ENCODE measurements around the gene CNN2.
A peak's percentile ranks its signal among the peaks of the same experiment; 100 is the strongest.

Gene CNN2

DNA sequence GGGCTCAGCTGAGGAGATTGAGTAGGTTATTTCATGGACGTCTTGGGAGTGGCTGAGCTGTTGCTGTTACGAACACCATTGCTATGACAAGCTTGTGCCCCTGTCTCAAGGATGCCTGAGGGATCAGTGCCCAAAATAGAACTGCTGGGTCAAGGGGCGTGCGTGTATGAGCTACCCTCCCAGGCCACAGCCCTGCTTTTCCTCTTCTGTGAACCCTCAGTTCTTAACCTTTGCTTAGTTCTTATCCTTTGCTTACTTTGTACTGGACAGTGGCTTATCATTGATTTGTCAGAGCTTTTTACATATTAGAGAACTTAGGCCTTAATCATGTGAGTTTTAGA lies 49.6 kb downstream of the CNN2 start:
- H3K4me3 Mint-ChIP-seq = no peak overlapping the region
- TF ChIP-seq, protein P1, sequence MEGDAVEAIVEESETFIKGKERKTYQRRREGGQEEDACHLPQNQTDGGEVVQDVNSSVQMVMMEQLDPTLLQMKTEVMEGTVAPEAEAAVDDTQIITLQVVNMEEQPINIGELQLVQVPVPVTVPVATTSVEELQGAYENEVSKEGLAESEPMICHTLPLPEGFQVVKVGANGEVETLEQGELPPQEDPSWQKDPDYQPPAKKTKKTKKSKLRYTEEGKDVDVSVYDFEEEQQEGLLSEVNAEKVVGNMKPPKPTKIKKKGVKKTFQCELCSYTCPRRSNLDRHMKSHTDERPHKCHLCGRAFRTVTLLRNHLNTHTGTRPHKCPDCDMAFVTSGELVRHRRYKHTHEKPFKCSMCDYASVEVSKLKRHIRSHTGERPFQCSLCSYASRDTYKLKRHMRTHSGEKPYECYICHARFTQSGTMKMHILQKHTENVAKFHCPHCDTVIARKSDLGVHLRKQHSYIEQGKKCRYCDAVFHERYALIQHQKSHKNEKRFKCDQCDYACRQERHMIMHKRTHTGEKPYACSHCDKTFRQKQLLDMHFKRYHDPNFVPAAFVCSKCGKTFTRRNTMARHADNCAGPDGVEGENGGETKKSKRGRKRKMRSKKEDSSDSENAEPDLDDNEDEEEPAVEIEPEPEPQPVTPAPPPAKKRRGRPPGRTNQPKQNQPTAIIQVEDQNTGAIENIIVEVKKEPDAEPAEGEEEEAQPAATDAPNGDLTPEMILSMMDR (IDR thresholded peaks at IDR 0.05; ENCODE audit: unreplicated experiment in 3 of 3) = no peak
- H3K4me1 Mint-ChIP-seq = peaks cover 6% of the 10 kb centered on the region
- H3K36me3 Mint-ChIP-seq (ENCODE audit: low read depth) = no peaks in the 10 kb centered on the region
- no peak overlapping the region for H3K27ac Mint-ChIP-seq
- no peaks in the 10 kb centered on the region for H3K9me3 Mint-ChIP-seq
- H3K27me3 Mint-ChIP-seq (ENCODE audit: low read depth) = peaks cover 32% of the 10 kb centered on the region

DNA sequence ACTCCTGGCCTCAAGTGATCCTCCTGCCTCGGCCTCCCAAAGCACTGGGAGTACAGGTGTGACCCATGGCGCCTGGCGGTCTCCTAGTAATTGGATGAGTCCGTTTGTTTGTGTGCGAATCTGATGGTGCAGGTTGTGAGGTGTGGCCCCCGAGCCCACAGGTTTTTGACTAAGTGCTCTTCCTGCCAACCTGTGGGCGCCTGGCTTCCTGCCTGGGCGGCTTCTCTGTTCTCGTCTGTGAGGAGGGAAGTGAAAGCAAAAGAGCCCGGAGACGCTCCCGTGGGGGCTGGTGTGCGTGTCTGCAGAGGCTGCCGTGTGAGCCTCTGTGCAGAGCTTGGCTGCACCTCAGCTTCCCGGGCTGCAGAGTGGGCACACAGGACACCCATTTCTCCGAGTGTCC lies 50.5 kb downstream of the CNN2 start:
- no peak overlapping the region for H3K27ac Mint-ChIP-seq
- peaks cover 27% of the 10 kb centered on the region for H3K27me3 Mint-ChIP-seq (ENCODE audit: low read depth)
- TF ChIP-seq, protein P1 (IDR thresholded peaks at IDR 0.05; ENCODE audit: unreplicated experiment in 3 of 3) = no peak
- no peaks in the 10 kb centered on the region for H3K9me3 Mint-ChIP-seq
- H3K4me3 Mint-ChIP-seq = no peak overlapping the region
- H3K4me1 Mint-ChIP-seq = peaks cover 2% of the 10 kb centered on the region
- no peaks in the 10 kb centered on the region for H3K36me3 Mint-ChIP-seq (ENCODE audit: low read depth)

DNA sequence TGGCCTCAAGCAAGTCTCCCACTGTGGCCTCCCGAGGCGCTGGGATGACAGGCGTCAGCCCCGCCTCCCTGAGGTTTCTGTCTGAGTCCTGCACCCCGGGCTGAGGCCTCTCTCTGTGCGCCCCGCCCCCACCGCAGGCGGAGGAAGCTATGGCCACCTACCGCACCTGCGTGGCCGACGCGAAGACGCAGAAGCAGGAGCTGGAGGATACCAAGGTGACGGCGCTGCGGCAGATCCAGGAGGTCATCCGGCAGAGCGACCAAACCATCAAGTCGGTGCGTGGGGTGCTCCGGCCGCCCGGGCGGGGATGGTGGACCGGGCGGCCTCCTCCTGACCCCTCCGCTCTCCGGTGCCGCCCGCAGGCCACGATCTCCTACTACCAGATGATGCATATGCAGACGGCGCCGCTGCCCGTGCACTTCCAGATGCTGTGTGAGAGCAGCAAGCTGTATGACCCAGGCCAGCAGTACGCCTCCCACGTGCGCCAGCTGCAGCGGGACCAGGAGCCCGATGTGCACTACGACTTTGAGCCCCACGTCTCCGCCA lies 53.2 kb downstream of the CNN2 start:
- Mint-ChIP-seq H3K27ac (no peak overlapping the region), H3K27me3 (ENCODE audit: low read depth) (peaks cover 11% of the 10 kb centered on the region), H3K4me1 (no peaks in the 10 kb centered on the region), H3K4me3 (no peak overlapping the region), H3K36me3 (ENCODE audit: low read depth) (no peaks in the 10 kb centered on the region), H3K9me3 (no peaks in the 10 kb centered on the region)
- TF ChIP-seq, protein P1 (IDR thresholded peaks at IDR 0.05; ENCODE audit: unreplicated experiment in 3 of 3) = no peak

DNA sequence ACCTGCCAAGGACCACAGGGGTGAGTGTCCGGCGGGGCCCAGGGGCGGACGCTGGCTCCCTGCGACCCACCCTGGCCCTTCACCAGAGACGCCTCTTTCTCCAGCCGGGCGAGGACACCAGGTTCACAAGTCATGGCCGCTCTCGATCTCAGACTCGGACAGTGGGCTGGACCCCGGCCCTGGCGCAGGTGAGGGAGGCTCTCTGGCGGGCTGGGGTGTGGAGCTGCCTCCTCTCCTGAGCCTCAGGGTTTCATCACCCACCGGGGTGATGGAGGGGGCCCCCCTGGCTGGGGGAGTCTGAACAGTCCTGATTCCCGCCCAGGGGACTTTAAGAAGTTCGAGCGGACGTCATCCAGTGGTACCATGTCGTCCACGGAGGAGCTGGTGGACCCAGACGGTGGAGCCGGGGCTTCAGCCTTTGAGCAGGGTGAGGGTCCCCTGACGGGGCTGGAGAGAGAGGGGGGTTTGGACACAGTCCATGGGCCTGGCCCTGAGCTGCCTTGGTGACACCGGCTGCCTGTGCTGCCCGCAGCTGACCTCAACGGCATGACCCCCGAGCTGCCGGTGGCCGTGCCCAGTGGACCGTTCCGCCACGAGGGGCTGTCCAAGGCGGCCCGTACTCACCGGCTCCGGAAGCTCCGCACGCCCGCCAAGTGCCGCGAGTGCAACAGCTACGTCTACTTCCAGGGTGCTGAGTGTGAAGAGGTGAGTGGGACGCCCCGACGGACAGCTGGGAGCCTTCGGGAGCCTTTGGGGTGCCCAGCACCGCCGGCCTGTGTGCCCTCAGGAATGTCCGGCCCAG lies 54.2 kb downstream of the CNN2 start:
- peak overlapping the region in 1 of 3 experiments; percentile 29 for H3K4me3 Mint-ChIP-seq
- H3K36me3 Mint-ChIP-seq (ENCODE audit: low read depth) = peaks cover 3% of the 10 kb centered on the region
- H3K4me1 Mint-ChIP-seq = peaks cover 6% of the 10 kb centered on the region
- H3K27me3 Mint-ChIP-seq (ENCODE audit: low read depth) = peaks cover 6% of the 10 kb centered on the region
- H3K27ac Mint-ChIP-seq = no peak overlapping the region
- TF ChIP-seq, protein P1 (IDR thresholded peaks at IDR 0.05; ENCODE audit: unreplicated experiment in 3 of 3) = no peak
- no peaks in the 10 kb centered on the region for H3K9me3 Mint-ChIP-seq

DNA sequence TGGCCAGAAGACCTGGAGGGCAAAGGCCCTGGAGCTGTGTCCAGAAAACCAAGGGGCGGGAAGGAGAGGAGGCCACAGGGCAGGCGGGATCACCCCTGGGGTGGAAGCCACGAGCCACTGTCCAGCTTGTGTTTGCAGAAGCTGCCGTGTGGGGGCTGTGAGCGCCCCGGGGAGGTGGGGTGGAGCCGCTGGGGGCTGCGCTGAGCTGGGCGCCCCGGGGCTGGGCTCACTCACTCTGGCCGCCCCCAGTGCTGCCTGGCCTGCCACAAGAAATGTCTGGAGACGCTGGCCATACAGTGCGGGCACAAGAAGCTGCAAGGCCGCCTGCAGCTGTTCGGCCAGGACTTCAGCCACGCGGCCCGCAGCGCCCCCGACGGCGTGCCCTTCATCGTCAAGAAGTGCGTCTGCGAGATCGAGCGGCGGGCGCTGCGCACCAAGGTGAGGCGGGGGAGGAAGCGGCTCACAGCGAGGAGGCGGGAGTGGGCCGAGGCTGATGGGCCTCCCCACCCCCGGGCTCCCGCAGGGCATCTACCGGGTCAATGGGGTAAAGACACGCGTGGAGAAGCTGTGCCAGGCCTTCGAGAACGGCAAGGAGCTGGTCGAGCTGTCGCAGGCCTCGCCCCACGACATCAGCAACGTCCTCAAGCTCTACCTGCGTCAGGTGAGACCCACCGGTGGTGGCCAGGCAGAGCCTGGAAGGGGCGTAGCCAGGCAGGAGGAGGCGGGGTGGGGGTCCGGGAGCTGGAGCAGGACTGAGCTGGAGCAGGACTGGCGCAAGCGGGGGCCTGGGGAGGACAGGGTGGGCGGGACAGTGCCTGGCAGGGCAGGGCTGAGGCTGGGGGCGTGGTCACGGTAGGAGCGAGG lies 55.1 kb downstream of the CNN2 start:
- Mint-ChIP-seq H3K4me1 (peaks cover 6% of the 10 kb centered on the region), H3K27ac (no peak overlapping the region), H3K36me3 (ENCODE audit: low read depth) (peaks cover 3% of the 10 kb centered on the region), H3K27me3 (ENCODE audit: low read depth) (no peaks in the 10 kb centered on the region), H3K9me3 (no peaks in the 10 kb centered on the region), H3K4me3 (peak overlapping the region in 1 of 3 experiments; percentile 29)
- TF ChIP-seq, protein P1 (IDR thresholded peaks at IDR 0.05; ENCODE audit: unreplicated experiment in 3 of 3) = no peak
